Activated CD4-positive, alpha-beta memory T cell treated with anti-CD3 and anti-CD28 coated beads, Interleukin-2, amount 10 ng/mL, durations not matched to agents 7 days and 5 days (primary cell): ENCODE results near the gene CCR5AS.
A peak's percentile ranks its signal among the peaks of the same experiment; 100 is the strongest.
"Not testable (repeated sequence)": the region's sequence is repeated elsewhere in the genome, so short reads cannot be mapped to it uniquely, and the experiment has no call there.

Experiments used
- CTCF ChIA-PET: fragments of 350-600 bp; sonication (Branson Sonifier 250); formaldehyde crosslinking; loops from one replicate; lab custom pipeline; 2021; ENCODE audit warnings: antibody characterized with exemption, inconsistent platforms; lab: Charles Lee
- POLR2A ChIA-PET: fragments of 350-600 bp; sonication (Branson Sonifier 250); formaldehyde crosslinking; loops from one replicate; lab custom pipeline; 2021; ENCODE audit warnings: antibody characterized with exemption; lab: Charles Lee
- DNase-seq: peaks from one replicate; pipeline ENCODE4 v3.0.0-alpha.2; 2020
- H3K27ac Mint-ChIP-seq: one replicate; pipeline ENCODE4 v1.8.0; 2021; ENCODE audit warnings: mild to moderate bottlenecking, mixed read lengths
- H3K27me3 Mint-ChIP-seq: one replicate; pipeline ENCODE4 v1.8.0; 2021; ENCODE audit warnings: mixed read lengths
- H3K36me3 Mint-ChIP-seq: one replicate; pipeline ENCODE4 v1.8.0; 2021; ENCODE audit warnings: low read depth, mixed read lengths
- H3K4me1 Mint-ChIP-seq: one replicate; pipeline ENCODE4 v1.8.0; 2021; ENCODE audit warnings: mixed read lengths
- H3K4me3 Mint-ChIP-seq: one replicate; pipeline ENCODE4 v1.8.0; 2021; ENCODE audit warnings: mild to moderate bottlenecking, mixed read lengths
- H3K9me3 Mint-ChIP-seq: one replicate; pipeline ENCODE4 v1.8.0; 2021; ENCODE audit warnings: mixed read lengths

CCR5AS gene

DNA sequence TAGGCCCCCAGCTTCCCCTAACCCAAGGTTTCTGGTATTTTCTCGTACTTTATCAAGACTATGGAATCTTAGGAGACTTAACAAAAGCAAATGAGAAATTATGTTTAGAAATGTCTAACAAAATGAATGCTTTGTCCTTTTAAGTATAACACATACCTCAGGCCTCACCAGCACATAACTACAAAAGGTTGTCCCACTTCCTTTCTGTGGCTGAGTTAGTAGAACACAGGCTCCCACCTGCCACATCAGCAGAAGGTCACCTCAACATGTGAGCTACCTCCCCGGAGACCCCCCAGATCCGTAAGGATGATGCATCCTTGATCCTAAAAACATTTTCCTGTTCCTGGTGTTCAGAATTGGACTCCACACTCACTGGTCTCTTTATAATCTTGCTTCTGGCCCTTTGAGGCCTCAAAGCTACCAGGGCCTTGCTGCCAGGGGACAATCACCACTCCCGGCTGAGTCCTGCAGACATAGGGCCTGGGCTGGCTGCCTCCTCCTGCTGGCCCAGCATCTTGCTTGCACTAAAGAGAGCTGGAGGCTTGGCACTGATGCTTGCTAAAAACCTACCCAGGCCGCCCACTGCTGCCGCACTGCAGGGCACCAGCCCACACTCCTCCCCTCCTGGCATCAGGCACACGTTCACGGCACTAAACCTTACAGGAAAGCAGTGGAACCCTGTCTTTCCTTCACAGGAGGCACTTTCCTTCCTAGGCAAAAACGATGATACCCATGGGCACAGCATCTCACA is 3.0 kb upstream of the CCR5AS start:
- no peaks in the 10 kb centered on the region for H3K27me3 Mint-ChIP-seq
- H3K36me3 Mint-ChIP-seq, result peaks cover 12% of the 10 kb centered on the region
- ChIA-PET CTCF (interaction anchor here (1.6 to 3.2 kb wide), 2 partner anchors 32 to 40 kb away, joined by 5 to 11 read pairs; no protein-coding TSS in a partner anchor), POLR2A (interaction anchor here (1.1 kb wide), 1 partner anchor 35 kb away, joined by 3 read pairs; no protein-coding TSS in a partner anchor)
- no peak for DNase-seq
- no peak overlapping the region for H3K27ac Mint-ChIP-seq
- peaks cover 33% of the 10 kb centered on the region for H3K4me1 Mint-ChIP-seq
- H3K9me3 Mint-ChIP-seq, result no peaks in the 10 kb centered on the region
- H3K4me3 Mint-ChIP-seq, result no peak overlapping the region

DNA sequence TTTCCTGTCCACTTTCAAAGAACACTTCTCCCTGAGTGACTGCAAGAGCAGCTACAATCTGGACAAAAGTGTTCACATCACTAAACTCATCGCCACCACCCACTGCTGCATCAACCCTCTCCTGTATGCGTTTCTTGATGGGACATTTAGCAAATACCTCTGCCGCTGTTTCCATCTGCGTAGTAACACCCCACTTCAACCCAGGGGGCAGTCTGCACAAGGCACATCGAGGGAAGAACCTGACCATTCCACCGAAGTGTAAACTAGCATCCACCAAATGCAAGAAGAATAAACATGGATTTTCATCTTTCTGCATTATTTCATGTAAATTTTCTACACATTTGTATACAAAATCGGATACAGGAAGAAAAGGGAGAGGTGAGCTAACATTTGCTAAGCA is 2.0 kb upstream of the CCR5AS start:
- H3K4me1 Mint-ChIP-seq, result peaks cover 33% of the 10 kb centered on the region
- POLR2A ChIA-PET, result interaction anchor here (1.1 kb wide), 1 partner anchor 34 kb away, joined by 3 read pairs; no protein-coding TSS in a partner anchor

DNA sequence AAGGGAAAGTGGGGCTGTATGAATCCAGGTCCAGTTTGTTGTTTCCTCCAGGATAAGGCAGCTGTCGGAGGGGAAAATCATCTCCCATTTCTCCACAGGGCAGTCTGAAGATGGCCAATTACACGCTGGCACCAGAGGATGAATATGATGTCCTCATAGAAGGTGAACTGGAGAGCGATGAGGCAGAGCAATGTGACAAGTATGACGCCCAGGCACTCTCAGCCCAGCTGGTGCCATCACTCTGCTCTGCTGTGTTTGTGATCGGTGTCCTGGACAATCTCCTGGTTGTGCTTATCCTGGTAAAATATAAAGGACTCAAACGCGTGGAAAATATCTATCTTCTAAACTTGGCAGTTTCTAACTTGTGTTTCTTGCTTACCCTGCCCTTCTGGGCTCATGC is 1.1 kb upstream of the CCR5AS start:
- DNase-seq, result no peak
- Mint-ChIP-seq H3K4me1 (peaks cover 33% of the 10 kb centered on the region), H3K4me3 (peak overlapping the region; percentile 78), H3K27me3 (peaks cover 16% of the 10 kb centered on the region), H3K36me3 (peaks cover 12% of the 10 kb centered on the region), H3K9me3 (peaks cover under 1% of the 10 kb centered on the region), H3K27ac (peak overlapping the region; percentile 52)
- ChIA-PET POLR2A (interaction anchor here (0.6 to 1.9 kb wide), 9 partner anchors 8 to 441 kb away, joined by 3 to 19 read pairs (median 3); partner anchors contain the start of gene CCR5), CTCF (interaction anchor here (0.6 to 3.2 kb wide), 8 partner anchors 30 to 309 kb away, joined by 3 to 11 read pairs (median 4); no protein-coding TSS in a partner anchor)

More for the DNA sequence above, 2.0 kb upstream of the CCR5AS start:
- no peak overlapping the region for H3K27ac Mint-ChIP-seq
- H3K27me3 Mint-ChIP-seq, result peaks cover 7% of the 10 kb centered on the region
- CTCF ChIA-PET, result interaction anchor here (1.6 to 3.2 kb wide), 3 partner anchors 31 to 80 kb away, joined by 5 to 11 read pairs (median 8); no protein-coding TSS in a partner anchor
- no peak overlapping the region for H3K4me3 Mint-ChIP-seq
- no peaks in the 10 kb centered on the region for H3K9me3 Mint-ChIP-seq
- peaks cover 12% of the 10 kb centered on the region for H3K36me3 Mint-ChIP-seq
- no peak for DNase-seq

DNA sequence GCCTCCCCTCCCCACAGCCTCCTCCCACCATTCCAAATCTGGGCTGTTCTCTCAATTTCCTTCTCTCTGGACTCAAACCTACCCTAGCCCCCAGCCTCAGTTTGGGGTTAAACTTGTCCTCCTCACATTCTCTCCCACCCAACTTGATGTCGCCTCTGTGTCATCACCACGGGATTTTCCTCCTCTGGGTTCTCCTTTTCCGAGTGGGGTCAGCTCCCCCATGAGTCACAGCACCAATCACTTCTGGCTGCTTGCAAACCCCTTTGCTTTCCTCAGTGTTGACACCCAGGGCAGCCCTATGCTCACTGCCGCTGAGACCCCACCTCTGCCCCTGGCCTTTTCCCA is 451 bp downstream of the CCR5AS start:
- H3K27ac Mint-ChIP-seq, result peak overlapping the region; percentile 83
- H3K9me3 Mint-ChIP-seq, result peaks cover 4% of the 10 kb centered on the region
- ChIA-PET CTCF (interaction anchor here (1.3 to 1.5 kb wide), 2 partner anchors 37 to 468 kb away, joined by 4 to 6 read pairs; no protein-coding TSS in a partner anchor), POLR2A (interaction anchor here (1.6 to 1.9 kb wide), 3 partner anchors 23 to 133 kb away, joined by 3 to 19 read pairs (median 5); partner anchors contain the start of gene CCR5)
- H3K36me3 Mint-ChIP-seq, result peaks cover 14% of the 10 kb centered on the region
- no peak overlapping the region for H3K4me3 Mint-ChIP-seq
- peaks cover 19% of the 10 kb centered on the region for H3K27me3 Mint-ChIP-seq
- DNase-seq, result no peak
- peaks cover 33% of the 10 kb centered on the region for H3K4me1 Mint-ChIP-seq

DNA sequence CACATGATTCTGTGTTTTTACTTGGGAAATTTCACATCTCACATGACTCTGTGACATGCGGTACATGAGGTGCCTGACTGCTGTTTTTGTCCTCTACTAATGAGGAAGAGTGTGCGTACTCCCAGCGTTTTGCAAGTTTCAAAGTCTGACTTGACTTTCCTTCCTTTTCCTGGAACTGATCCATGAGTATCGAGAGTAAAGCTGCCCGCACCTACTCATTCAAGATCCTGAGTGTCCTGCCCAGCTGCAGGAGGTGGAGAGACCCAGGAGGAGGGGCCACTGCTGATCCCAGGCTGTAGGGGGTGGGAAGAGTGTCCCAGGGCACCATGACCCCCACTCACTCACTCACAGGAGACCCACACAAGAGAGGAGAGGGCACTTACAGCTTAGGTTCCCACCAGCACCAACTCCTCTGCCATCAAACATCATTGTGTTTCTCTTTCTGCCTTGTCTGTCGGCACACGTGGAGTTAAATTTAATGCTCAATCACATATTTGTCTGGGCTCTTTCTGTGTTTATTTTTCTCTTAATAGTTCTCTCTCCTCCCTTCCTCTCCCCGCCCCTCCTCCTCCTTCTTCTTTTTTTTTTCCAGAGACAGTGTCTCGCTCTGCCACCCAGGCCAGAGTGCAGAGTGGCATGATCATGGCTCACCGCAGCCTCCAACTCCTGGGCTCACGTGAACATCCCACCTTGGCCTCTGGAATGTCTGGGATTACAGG is 1.4 kb downstream of the CCR5AS start:
- H3K27me3 Mint-ChIP-seq, result peaks cover 19% of the 10 kb centered on the region
- POLR2A ChIA-PET, result no interaction called here
- no peak for DNase-seq
- peaks cover 4% of the 10 kb centered on the region for H3K9me3 Mint-ChIP-seq
- peaks cover 14% of the 10 kb centered on the region for H3K36me3 Mint-ChIP-seq
- H3K27ac Mint-ChIP-seq, result no peak overlapping the region
- no peak overlapping the region for H3K4me3 Mint-ChIP-seq
- CTCF ChIA-PET, result no interaction called here
- H3K4me1 Mint-ChIP-seq, result peaks cover 33% of the 10 kb centered on the region

DNA sequence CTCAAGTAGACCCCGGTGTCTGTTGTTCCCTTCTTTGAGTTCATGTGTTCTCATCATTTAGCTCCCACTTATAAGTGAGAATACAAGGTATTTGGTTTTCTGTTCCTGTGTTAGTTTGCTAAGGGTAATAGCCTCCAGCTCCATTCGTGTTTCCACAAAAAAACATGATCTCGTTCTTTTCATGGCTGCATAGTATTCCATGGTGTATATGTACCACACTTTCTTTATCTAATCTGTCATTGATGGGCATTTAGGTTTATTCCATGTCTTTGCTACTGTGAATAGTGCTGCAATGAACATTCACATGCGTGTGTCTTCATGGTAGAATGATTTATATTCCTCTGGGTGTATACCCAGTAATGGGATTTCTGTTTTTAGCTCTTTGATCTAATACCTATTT is 4.0 kb downstream of the CCR5AS start:
- Mint-ChIP-seq H3K27me3 (peaks cover 19% of the 10 kb centered on the region), H3K4me1 (peaks cover 18% of the 10 kb centered on the region)
- H3K9me3 Mint-ChIP-seq, CTCF ChIA-PET, H3K27ac Mint-ChIP-seq, H3K4me3 Mint-ChIP-seq, DNase-seq, H3K36me3 Mint-ChIP-seq, POLR2A ChIA-PET: not testable (repeated sequence)

DNA sequence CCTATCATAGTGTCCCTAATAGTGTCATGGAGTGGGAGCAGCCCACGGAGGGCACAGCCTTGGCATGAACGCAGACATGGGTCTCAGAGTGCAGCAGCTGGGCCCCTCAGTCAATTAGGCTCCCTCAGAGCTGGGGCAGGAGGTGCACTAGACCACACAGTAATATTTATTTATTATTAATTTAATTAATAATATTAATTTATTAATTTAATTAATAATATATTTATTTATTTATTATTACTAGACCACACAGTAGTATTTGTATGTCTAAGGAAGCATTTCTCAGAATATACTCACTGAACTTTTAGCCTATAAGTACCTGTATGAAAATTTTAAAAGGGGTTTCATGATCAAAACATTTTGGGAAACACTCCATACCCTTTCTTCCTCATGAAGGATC is 5.3 kb downstream of the CCR5AS start:
- CTCF ChIA-PET, result no interaction called here
- Mint-ChIP-seq H3K4me1 (peaks cover 11% of the 10 kb centered on the region), H3K4me3 (no peak overlapping the region), H3K9me3 (peaks cover 4% of the 10 kb centered on the region), H3K27ac (no peak overlapping the region), H3K27me3 (peaks cover 19% of the 10 kb centered on the region), H3K36me3 (peaks cover 2% of the 10 kb centered on the region)
- no peak for DNase-seq
- POLR2A ChIA-PET, result no interaction called here

DNA sequence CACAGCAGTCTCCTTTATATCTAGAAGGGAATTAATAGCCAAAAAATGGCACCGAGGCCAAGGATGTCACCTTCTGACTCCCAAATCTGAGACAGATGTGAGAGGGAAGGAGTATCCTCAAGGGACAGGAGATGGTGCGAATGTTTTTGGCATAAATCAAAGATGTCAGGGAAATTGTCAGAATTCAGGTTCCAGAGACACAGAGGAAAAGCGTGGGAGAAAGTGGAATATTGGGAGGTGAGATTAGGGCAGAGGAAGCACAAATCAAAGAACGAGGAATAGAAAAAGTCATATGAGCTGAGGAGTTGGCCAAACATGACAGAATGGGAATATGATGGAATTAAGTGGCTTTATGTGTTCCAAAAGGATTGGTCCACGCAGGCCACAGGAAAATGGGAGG is 6.0 kb downstream of the CCR5AS start:
- Mint-ChIP-seq H3K4me1 (peaks cover 12% of the 10 kb centered on the region), H3K4me3 (no peak overlapping the region), H3K27me3 (peaks cover 19% of the 10 kb centered on the region), H3K36me3 (peaks cover 2% of the 10 kb centered on the region), H3K27ac (no peak overlapping the region), H3K9me3 (peaks cover 4% of the 10 kb centered on the region)
- ChIA-PET CTCF (interaction anchor here (1.8 kb wide), 1 partner anchor 29 kb away, joined by 6 read pairs; no protein-coding TSS in a partner anchor), POLR2A (no interaction called here)
- DNase-seq, result no peak

DNA sequence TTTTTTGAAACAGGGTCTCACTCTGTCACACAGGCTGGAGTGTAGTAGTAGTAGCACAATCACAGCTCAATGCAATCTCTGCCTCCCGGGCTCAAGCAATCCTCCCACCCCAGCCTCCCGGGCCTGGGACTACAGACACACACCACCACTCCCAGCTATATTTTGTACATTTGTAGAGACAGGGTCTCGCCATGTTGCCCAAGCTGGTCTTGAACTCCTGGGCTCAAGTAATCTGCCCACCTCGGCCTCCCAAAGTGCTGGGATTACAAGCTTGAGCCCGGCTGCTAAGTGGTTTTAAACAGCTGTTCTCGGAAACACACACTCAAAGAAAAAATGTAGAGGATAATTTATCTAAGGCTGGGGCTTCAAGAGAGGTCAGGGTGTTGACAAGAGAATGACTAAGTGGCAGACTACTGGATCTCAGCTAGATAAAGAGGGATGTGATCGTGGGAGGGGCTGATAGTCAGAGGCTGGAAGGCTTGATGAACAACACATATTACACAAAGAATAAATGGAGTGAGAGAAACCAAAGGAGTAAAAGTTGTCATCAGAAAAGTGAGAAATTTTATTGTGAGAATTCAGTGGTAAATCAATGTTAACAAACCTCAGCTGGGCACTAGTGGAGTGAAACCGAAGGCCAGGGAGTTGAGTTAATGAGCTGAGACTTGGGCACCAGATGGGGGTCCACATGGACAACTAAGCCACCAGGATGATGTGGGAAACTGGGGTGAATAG is 6.7 kb downstream of the CCR5AS start:
- POLR2A ChIA-PET, result no interaction called here
- H3K4me3 Mint-ChIP-seq, result no peak overlapping the region
- CTCF ChIA-PET, result interaction anchor here (1.1 to 1.8 kb wide), 3 partner anchors 17 to 31 kb away, joined by 3 to 6 read pairs (median 4); no protein-coding TSS in a partner anchor
- H3K36me3 Mint-ChIP-seq, result peaks cover 2% of the 10 kb centered on the region
- peaks cover 17% of the 10 kb centered on the region for H3K4me1 Mint-ChIP-seq
- DNase-seq, result no peak
- peaks cover 19% of the 10 kb centered on the region for H3K27me3 Mint-ChIP-seq
- H3K9me3 Mint-ChIP-seq, result peaks cover 4% of the 10 kb centered on the region
- no peak overlapping the region for H3K27ac Mint-ChIP-seq

DNA sequence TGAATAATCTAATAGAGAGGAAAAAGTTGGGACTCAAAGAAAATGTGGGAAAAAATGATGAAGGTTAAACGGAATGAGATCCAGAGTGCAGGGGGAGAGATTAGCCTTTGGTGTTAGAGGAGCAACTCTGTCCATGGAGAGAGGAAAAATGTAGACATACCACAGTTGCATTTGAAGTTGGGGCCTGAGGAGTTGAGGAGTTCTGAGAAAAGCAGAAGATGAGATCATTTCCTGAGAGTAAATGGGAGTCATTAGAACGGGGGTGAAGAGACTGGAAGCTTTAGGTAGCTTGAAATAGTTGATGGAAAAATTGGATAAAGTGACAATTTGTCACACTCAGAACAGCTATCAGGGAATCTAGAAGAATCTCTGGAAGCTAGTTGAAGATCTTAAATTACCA is 7.3 kb downstream of the CCR5AS start:
- peaks cover 2% of the 10 kb centered on the region for H3K36me3 Mint-ChIP-seq
- DNase-seq, result no peak
- peaks cover 19% of the 10 kb centered on the region for H3K4me1 Mint-ChIP-seq
- H3K9me3 Mint-ChIP-seq, result peaks cover 4% of the 10 kb centered on the region
- CTCF ChIA-PET, result interaction anchor here (1.1 to 1.8 kb wide), 3 partner anchors 16 to 30 kb away, joined by 3 to 6 read pairs (median 4); no protein-coding TSS in a partner anchor
- POLR2A ChIA-PET, result no interaction called here
- peaks cover 19% of the 10 kb centered on the region for H3K27me3 Mint-ChIP-seq
- H3K27ac Mint-ChIP-seq, result no peak overlapping the region
- no peak overlapping the region for H3K4me3 Mint-ChIP-seq

DNA sequence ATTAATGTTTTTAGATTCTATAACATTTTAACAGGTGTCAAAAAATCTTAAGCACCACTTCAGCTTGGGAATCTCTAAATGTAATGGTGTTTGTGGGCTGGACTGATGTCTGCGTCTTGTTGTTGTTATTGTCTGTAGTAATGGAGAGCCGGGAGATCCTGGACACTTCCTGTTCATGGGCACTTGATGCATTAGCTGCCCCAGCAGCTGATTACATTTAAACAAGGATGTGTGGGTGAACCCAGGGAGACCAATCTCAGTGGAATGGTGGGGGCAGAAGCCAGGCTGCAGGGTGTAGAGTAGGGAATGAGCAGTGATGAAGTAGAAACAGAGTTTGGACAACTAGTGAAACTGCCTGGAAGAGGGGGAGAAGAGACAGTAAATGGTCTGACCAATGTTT is 7.8 kb downstream of the CCR5AS start:
- peaks cover 4% of the 10 kb centered on the region for H3K9me3 Mint-ChIP-seq
- CTCF ChIA-PET, result interaction anchor here (1.0 to 1.8 kb wide), 4 partner anchors 16 to 320 kb away, joined by 3 to 6 read pairs (median 4); no protein-coding TSS in a partner anchor
- H3K4me1 Mint-ChIP-seq, result peaks cover 19% of the 10 kb centered on the region
- H3K27ac Mint-ChIP-seq, result no peak overlapping the region
- no peak for DNase-seq
- peaks cover 19% of the 10 kb centered on the region for H3K27me3 Mint-ChIP-seq
- H3K36me3 Mint-ChIP-seq, result peaks cover 2% of the 10 kb centered on the region
- POLR2A ChIA-PET, result no interaction called here
- H3K4me3 Mint-ChIP-seq, result no peak overlapping the region
